NCI-H2171 treated with DMSO at 0.1 percent for 48 hours (cell line): ENCODE data around the gene ABLIM1.

Source experiments
- DNase-seq: peaks from one replicate; lab custom pipeline; 2025; lab: John Stamatoyannopoulos, UW

Gene ABLIM1

DNA sequence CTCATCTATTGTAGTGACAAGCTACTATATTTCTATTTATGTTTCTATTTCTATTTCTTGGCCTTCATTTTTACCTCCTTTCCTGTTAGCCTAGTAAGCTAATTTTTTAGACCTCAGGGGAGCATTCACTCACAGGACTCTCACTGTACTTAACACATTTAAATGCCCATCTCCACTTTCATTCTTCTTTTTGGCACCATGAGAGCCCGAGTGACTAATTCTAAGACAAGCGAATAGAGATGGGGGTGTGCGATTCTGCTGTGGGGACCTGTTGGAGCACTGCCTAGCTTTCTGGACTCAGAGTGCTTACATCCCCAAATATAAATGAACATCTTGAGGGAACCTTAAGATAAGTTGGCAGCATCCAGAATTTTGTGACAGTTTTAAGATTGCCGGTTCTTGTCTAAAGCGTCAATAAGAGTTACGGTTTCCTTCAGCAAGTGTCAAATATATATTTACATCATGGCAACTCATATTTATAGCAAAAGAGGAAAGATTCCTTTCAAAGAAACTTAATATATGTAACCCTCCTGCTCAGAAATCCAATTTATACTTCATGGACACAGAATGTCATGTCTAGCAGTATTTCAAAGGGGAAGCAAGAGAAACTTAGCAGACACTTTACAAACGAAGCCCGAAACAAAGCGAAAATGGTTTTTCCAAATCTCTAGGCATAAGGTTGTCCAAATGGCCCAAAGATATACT, 199.7 kb downstream of the ABLIM1 start:
- DNase-seq: no peak

DNA sequence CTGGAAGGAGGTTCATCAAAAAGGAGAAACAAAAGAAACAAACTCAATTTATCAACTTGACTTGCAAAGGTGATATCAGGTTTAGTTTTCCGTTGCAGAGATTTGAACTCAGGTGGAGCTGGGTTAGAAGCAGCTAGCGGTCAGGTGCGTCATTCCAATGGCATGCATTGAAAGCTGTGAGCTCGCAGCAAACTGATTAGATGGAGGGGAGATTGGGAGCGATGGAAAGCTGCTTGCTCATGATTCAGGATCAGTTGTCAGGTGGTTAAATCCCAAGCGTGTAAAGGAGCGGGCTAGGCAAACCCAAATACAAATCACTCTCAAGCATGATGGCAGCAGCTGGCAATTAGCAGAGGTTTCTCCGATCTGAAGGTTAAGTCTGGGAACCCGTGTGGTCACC, 204.5 kb downstream of the ABLIM1 start:
- no peak for DNase-seq

DNA sequence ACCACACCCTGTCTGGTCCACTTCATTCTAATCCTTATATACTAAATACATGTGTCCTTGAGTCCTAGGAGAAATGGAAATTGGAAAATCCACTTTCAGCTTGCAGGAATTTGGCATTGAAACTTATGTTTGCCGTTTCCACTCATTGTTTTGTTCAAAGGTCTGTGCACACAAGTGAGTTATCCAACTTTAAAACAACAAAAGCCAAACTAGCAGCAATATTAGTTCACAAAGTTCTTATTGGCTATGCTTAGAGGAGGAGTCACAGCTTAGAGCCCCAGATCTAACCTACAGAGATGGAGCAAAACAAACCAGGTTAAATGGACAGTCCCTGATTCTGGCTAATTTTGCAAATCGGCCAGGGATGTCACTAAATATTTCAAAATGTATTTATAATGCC, 209.2 kb downstream of the ABLIM1 start:
- DNase-seq: no peak

DNA sequence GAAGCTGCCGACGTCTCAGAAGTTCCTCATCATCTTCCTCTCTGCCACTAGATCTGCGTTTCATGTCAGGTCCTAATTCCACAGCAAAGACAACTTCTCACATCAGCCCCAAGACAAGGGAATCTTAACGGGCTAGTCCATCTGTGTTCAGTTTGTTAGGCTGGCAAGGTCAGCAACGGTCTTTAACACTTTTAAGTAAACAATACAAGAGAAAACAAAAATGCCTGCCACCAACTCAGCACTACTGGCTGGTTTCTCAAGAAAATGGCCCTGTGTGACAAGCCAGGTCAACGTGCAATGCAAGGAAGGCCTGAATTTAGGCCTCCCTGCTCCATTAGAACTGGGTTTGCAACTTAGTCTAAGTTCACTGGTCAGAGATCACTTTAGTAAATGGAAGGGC, 212.7 kb downstream of the ABLIM1 start:
- no peak for DNase-seq

DNA sequence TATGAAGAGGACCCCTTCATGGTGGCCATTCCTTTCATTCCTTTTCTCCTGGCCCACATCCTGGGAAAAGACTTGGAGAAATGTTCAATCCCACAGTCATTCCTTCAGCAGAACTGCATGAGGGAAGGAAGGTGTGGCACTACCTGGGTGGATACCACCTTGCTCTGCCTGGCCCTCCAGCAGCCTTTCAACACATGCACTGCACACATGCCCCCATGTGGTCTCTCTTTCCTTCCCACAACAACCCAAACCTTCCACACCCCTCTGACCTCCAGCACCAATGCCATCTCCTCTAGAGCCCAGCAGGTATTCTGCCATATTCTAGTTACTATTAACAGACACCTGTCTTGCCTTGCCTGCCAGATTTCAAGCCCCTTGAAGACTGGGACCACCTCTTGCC, 213.3 kb downstream of the ABLIM1 start:
- DNase-seq: no peak

DNA sequence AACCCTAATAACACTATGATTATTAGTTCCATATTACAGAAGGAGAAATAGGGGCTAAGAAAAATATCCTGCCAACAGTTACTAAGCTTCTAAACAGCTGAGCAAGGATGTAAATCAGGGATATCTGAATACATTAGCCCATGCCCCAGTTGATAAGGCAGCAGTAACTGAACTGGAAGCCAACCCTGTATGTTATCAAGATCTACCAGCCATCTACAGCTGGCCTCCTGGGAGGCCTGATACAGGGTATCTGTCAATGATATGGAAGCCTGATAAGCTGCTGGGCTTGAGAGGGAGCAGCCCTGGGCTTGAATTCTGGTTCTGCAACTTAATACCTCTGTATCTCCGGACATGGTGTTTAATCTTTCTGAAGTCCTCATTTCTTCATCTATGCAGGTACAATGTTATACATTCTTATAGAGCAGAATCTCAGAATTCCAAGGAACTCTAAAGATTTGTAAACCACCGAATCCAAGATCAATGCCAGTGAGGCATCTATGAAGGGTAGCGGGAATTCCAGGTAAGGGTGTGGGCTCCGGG, 215.9 kb downstream of the ABLIM1 start:
- DNase-seq: no peak

DNA sequence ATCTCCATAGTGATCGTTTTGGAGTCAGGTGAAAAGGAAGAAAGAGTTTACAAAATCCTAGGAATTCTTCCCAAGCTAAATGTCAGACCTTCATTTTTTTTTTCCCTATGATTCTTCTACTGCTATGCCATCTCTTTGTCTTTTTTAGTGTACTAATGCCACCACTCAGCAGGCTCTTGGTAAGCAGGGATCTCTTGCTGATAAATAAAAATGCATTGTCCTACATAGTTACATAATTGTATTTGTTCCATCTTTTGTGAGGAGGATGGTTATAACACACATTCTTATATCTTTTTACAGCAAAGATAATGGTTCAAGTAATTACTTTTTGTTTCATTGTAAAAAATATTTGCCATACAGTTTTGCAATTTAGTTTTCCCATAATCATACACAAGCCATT, 217.0 kb downstream of the ABLIM1 start:
- no peak for DNase-seq

DNA sequence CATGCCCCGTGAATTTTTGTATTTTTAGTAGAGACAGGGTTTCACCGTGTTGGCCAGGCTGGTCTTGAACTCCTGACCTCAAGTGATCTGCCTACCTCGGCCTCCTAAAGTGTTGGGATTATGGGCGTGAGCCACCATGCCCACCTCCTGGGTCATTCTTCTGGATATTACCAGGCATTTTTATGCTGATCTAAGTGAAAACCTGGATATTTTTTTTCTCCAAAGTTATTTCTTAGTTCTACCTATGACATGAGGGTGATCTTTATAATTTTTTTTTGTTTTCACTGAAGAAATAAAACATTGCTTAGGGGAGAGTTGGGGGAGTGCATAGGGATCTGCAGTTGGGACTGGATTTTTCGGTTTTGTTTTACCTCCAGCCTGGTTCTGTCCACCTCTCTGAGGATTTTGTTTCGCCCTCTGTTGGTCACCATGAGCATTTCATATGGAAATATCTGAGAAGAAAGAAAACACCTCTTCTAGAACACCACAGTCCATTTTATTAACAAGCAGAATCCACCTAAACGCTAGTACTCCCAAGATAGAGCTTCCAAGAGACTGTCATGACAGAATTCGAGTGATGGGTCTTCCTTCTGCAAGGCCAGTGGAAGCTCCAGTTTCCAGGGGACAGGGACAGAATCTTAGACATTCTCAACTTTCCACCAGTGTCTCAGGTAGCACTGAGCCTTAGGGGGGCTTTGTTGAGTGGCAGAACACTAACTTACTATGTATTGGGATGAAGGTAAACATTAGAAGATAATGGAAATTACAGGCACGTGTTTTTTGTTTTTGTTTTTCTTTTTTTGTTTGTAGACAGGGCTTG, 220.4 kb downstream of the ABLIM1 start:
- DNase-seq: no peak

DNA sequence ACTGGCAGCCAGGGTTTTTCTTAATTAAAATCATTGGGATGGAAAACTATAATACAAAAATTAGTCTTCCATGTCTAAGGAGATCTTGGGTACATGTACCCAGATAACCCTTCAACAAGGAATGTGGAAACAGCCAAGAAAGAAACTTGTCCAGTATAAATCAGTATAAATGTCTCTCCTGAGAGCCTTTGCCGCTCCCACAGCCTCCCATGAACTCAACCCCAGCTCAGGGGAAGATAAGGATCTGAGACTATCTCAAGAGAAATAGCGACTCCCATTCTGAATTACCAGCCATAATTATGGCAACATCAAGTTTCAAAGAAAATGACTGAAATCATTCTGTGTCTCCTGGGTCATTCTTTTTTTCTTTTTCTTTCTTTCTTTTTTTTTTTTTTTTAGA, 221.1 kb downstream of the ABLIM1 start:
- no peak for DNase-seq

DNA sequence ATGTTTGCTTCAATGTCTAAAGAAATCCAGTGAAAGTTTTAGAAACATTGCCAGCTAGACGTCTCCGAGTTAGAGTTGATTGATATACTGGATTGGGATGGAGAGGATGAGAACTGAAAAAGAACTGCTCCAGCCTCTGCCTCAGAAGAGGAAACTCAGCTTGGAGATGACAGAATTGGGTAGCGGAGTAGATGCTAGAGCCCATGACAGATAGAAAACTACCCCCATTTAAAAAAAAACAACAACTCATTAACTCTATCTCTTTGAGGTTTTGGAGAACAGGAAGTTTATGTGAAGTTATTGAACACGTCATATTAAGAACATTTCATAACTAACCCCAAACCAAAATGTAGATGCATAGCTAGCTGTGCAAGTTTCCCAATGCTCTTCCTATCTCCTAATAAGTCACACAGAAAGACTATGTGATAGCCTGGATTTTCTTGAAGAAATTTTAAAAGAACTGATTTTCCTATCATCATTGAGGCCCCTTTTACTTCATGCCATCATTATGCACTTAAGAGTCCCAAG, 225.4 kb downstream of the ABLIM1 start:
- DNase-seq: no peak

DNA sequence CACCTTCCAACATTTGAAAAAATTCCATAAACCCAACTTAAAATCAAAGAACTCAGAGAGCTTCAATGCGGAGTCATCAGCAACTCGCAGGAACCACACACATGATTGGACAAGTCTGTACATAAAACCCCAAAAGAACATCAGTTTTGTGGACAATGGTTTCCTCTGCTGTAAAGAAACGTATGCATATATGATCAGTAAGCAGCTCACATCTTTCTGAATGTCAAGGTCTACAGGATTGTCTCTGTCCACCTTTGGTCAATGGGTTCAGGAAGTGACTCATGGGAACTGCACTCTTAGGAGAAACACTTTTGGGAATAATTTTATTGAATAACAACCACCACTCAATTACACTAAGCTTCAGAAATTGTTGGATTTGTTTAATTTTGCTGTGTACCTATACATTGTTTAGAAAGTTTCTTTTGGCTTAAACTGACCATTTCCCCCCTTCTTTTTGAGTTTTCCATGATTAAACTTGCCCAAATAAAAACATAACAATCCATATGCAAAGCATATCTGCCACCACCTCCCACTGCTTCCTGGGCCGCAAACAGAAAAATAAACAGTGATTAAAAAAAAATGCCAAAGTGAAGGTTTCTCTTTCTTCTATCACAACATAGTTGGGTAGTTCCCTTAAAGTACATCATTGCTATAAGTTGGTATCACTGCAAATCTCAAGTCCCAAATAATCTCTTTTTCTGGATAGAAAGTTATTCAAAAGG, 226.5 kb downstream of the ABLIM1 start:
- no peak for DNase-seq

DNA sequence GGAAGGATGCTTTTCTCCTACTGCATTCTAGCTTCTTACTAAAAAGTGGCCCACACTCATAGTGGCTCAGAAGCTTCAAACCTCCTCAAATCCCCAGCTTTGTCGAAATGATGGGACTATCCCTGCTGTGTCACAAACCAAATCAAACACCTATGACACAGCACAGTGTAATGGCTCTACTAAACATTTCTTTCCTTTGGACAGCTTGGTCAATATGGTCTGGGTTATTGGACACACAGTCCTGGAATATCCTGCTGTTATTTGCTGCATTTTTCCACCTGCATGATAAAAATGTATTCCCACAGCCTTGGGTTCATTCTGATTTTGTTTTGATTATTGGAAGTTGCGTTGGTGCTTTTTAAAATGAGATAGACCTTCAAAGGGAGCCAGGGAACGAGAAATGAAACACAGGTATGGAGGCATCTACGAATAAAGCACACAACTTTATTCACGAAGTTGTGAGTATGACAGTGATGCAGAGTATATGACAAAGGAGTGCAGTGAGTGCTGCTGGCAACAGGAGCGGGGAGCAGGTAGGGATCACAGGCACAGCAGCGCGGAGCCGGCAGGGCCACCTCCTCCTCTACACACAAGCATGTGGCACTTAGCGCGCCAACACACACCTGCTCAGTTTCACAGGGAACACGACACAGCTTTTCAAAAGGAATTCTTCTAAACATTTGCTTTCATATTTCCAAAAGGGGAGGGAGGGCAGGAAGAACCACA, 227.2 kb downstream of the ABLIM1 start:
- no peak for DNase-seq

DNA sequence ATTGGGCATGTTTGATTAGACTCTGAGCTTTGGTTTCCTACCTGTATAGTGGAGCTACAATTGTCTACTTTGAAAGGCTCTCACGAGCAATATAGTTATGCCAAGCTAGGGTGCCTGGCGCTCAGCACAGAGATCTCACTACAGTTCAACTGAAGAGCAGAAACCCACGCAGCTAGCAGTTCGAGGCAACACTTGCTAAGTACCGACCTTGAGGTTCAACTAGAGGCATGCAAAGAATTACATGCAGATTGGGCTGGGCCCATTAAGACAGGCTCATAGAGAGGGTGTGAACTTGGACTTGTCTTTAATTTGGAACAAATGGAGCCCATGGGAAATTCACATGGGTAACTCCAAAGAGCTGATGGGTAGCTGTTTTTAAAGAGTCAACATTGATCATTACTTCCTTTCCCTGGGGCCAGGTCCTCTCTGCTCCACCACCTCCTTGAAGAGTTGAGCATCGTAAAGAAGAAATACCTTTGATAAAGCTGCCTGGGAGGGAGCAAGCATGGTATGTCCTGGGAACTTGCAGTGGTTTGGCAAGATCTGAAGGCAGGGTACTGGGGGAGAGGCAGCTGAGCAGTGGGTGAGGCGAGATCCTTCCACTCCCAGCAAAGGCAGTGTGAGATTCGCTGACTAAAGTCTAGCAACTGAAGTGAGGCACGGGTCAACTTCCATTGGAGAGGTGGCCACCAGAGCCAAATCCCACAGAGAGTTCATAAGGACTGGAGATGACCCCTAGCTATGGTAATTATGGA, 228.3 kb downstream of the ABLIM1 start:
- DNase-seq: no peak

DNA sequence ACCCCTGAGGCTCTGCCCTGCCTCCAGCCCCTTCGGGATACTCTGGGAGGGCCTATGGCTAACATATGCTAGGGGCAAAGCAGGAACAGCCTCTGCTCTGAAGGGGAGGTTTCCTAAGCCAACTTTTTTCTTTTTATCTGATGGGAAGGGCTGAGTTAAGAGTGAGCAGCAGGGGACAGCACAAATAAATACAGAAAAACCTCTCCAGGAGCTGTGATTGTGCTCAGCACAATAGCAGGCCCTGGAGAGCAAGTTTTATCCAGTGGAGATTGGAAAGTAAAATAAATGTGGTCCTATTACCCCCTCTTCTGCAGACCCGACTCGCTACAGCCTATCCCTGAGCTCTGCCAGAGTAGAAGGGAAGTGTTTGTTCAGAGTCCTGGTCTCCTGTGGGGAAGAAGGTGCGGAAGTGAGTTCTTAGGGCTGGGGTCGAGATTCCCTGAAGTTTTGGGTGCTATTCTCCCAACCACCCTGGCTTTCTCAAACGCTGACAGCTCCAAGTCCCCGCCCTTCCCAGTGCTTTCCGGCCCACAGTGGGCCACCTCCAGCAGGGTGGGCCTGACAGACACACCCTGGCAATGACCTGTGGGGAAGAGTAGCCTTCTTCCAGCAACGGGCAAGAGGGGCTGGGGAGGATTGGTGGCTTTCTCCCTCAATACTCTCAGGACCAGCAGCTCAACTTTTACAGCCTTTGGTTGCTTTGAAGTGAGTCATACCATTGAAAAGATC, 230.8 kb downstream of the ABLIM1 start:
- DNase-seq: no peak

DNA sequence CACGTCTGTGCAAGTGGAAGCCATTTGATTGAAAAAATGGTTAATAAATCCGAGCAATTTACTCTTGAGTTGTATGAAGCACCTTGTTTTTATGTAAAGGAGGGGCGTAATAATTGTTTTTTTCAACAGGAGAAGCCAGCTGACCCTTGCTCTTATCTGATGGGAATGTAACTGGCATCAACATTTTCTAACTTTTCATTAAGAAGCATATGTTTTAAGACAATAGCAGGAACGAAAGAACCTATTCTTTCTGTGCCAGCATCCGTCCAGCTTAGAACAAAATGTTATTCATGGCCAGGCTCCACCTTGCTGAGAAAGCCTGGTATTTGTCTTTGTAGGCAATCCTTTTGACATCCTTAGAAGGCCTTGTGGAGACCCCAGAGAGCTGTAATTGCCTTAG, 231.6 kb downstream of the ABLIM1 start:
- no peak for DNase-seq

DNA sequence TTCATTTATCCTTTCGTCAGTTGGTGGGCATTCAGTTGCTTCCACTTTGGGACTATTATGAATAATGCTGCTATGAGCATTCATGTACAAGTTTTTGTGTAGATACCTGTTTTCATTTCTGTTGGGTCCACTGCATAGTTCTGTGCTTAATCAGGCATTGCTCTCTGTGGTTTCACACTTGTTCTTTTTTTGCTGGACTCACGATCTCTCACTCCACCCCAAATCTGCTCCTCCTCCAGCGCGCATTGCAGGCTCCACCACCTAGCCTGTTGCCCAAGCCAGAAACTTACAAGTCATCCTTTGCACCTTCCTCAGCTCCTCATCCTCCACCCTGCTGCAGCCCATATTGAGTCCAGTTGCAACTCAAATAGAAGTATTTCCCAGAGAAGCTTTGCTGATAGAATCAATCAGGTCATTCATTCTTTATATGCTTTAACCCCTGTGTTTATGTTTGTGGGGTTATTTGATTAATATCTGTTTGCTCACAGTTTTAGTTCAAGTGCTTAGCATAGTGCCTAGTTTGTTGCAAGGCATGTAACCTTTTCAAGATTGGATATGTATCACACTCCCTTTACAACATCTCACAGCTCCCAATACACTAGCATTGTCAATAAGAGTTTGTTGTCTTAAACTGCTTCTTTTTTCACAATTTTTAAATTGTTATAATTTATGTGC, 237.1 kb downstream of the ABLIM1 start:
- DNase-seq: no peak

DNA sequence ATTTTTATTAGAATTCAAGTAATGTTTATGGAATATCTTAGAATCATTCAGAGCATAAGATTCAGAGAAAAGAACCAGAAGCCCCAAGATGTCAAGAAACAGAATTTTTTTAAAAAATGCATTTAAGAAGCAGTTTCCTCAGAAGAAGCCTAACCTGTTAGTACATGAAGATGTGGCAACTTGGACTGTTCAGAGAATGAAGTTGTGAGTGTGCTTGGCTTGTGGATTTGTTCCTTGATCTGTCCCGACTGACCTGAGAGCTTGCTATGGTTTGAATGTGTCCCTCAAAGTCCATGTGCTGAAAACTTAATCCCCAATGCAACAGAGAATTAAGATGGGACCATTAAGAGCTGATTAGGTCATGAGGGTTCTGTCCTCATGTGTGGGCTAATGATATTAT, 240.0 kb downstream of the ABLIM1 start:
- DNase-seq: no peak

DNA sequence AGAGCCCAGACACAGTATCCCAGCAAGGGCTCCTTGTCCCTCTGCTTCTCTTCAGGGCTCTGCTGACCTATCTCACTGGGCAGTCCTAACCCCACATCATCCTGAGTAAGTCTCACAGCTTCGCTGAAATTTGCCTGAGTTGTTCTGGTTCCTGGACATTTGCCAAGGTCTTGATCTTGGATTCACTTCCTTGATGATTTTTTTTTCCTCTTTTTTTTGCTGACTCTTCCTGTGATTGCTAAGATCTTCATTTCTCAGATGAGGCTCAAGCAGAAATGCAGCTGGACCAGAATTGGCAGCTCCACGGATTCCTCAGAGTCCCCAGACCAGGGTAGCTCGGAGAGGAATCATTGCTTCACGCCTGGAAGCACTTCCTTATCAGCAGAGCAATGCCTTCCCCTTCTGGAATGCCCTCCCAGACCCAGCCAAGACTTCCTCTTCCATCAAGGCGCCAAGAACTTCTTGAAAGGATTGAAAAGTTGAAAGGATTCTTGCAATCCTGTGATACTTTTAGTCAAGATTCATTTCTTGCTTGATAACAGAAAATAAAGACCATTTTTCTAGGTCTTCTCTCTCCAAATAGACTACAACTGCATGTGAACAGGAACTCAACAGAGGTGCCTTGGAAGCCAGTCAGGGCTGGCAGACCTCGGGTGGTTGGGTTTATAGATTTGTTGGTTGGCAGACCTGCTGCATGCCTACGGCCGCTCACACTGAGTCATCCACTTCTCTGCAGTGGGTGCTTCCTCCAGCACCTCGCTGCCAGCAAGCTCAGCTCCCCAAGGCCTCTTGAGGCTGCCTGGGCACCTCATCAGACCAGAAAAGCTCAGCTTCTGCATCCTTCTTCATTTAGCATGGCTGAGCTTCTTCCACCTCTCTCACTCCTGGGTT, 244.9 kb downstream of the ABLIM1 start:
- no peak for DNase-seq

DNA sequence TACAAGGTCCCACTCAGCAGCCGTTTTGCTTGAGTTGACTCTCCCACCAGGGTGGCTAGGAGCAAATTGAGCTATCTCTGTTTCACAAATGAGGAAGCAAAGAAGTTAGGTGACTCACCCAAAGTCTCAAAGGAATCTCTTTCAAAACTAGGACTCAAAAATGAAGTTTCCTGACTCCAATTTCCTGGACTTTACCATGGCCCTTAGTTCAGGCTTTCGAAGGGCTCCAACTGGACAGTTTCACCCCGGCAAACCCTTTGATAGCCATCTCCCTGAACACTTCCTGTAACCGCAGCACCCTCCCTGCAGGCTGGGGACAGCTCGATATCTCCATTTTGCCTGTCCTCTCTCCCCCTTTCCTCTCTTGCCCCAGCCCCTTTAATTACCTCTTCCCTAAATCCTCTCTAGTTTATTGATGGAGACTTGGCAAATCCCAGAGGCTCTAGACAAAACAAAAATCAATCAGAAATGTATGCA, 249.1 kb downstream of the ABLIM1 start:
- no peak for DNase-seq
